Immature natural killer cell (primary cell): Measurements from ENCODE around the gene MAP3K12. TPM values are rescaled to one million over a fixed set of nuclear protein-coding genes. Genes with fewer than 3 reads are reported as not detected.
A peak's percentile ranks its signal among the peaks of the same experiment; 100 is the strongest.
"Not testable (repeated sequence)": the region's sequence is repeated elsewhere in the genome, so short reads cannot be mapped to it uniquely, and the experiment has no call there.

Experiments used
- DNase-seq, 3 donors: peaks; one replicate each; pipeline ENCODE4 v3.0.0; 2022; ENCODE audit warnings: mixed read lengths in 1 of 3
- H3K27ac Mint-ChIP-seq, 6 donors: one replicate each; pipeline ENCODE4 v1.8.0; 2020; ENCODE audit warnings: mixed read lengths in 6 of 6, mild to moderate bottlenecking in 5 of 6, inconsistent platforms in 4 of 6, moderate library complexity in 3 of 6
- H3K27me3 Mint-ChIP-seq, 3 donors: one replicate each; pipeline ENCODE4 v1.8.0; 2020 to 2021; ENCODE audit warnings: low read depth in 3 of 3, mild to moderate bottlenecking in 3 of 3, mixed read lengths in 3 of 3, moderate library complexity in 3 of 3, inconsistent platforms in 1 of 3
- H3K36me3 Mint-ChIP-seq, 3 donors: one replicate each; pipeline ENCODE4 v1.8.0; 2020; ENCODE audit warnings: mixed read lengths in 3 of 3, inconsistent platforms in 2 of 3, mild to moderate bottlenecking in 2 of 3
- H3K4me1 Mint-ChIP-seq, 2 donors: one replicate each; pipeline ENCODE4 v1.8.0; 2020; ENCODE audit warnings: inconsistent platforms in 2 of 2, mild to moderate bottlenecking in 2 of 2, mixed read lengths in 2 of 2, moderate library complexity in 1 of 2
- H3K4me3 Mint-ChIP-seq, 5 donors: one replicate each; pipeline ENCODE4 v1.8.0; 2020; ENCODE audit warnings: mild to moderate bottlenecking in 5 of 5, mixed read lengths in 5 of 5, inconsistent platforms in 3 of 5, moderate library complexity in 3 of 5
- H3K9me3 Mint-ChIP-seq, 6 donors: one replicate each; pipeline ENCODE4 v1.8.0; 2020; ENCODE audit warnings: mild to moderate bottlenecking in 6 of 6, mixed read lengths in 6 of 6, inconsistent platforms in 4 of 6, moderate library complexity in 3 of 6
- polyA plus RNA-seq, 3 donors: library from polyadenylated mRNA; unstranded; fragments of 300-500 nt; fragmentation: Illumina TruSeq; gene quantifications; one replicate each; pipeline ENCODE4 v1.2.3, GENCODE V29; 2021

Gene MAP3K12
- polyA plus RNA-seq, 3 donors from 2014 or later = 1.2 to 2.7 TPM; not detected in 1

- H3K36me3 Mint-ChIP-seq = peaks cover 12 to 23% (median 19%) of the 10 kb centered on the region in 3 donors
- DNase-seq = peak; percentile 97 to 98 (median 98)
- H3K27ac Mint-ChIP-seq = peak within 1 kb of the TSS; percentile 61 to 99 (median 97)
- no peaks in the 10 kb centered on the region for H3K9me3 Mint-ChIP-seq
- peak within 1 kb of the TSS; percentile 95 to 99 (median 99) for H3K4me3 Mint-ChIP-seq
- H3K27me3 Mint-ChIP-seq = peaks cover 4 to 10% (median 7%) of the 10 kb centered on the region in 3 donors
- peaks cover 29 to 45% of the 10 kb centered on the region in 2 donors for H3K4me1 Mint-ChIP-seq
Observed at GRCh38 chr12:53451661-53452158, 47.5 kb downstream of the MAP3K12 start, which contains the start of gene PCBP2. Gene PCBP2, plus strand, starts transcription at chr12:53452102. Its CDS starts 2,699 bp downstream, at chr12:53454801.

- Mint-ChIP-seq H3K27ac (no peak overlapping the region), H3K4me3 (no peak overlapping the region), H3K9me3 (no peaks in the 10 kb centered on the region), H3K4me1 (peaks cover 35 to 50% of the 10 kb centered on the region in 2 donors), H3K36me3 (peaks cover 11 to 19% (median 15%) of the 10 kb centered on the region in 3 donors), H3K27me3 (peaks cover 4 to 10% (median 7%) of the 10 kb centered on the region in 3 donors)
- DNase-seq = no peak
Observed at GRCh38 chr12:53450936-53451335, 48.3 kb downstream of the MAP3K12 start.

GRCh38 chr12:53444593-53445325 is 54.5 kb downstream of the MAP3K12 start:
- DNase-seq, H3K9me3 Mint-ChIP-seq, H3K27me3 Mint-ChIP-seq: not testable (repeated sequence)
- peak overlapping the region in 1 of 5 donors; percentile 38 for H3K4me3 Mint-ChIP-seq
- peaks cover 48 to 59% of the 10 kb centered on the region in 2 donors for H3K4me1 Mint-ChIP-seq
- H3K27ac Mint-ChIP-seq = peak overlapping the region in 3 of 6 donors; percentile 9 to 35 (median 13)
- H3K36me3 Mint-ChIP-seq = peaks cover 3 to 18% (median 5%) of the 10 kb centered on the region in 3 donors

GRCh38 chr12:53443955-53444354 is 55.3 kb downstream of the MAP3K12 start:
- Mint-ChIP-seq H3K27ac (peak overlapping the region in 5 of 6 donors; percentile 38 to 62 (median 57)), H3K36me3 (peaks cover 3 to 18% (median 5%) of the 10 kb centered on the region in 3 donors), H3K4me3 (peak overlapping the region; percentile 40 to 60 (median 58)), H3K4me1 (peaks cover 48 to 59% of the 10 kb centered on the region in 2 donors), H3K9me3 (no peaks in the 10 kb centered on the region), H3K27me3 (peaks cover 0 to 7% (median 0%) of the 10 kb centered on the region in 3 donors)
- no peak for DNase-seq

GRCh38 chr12:53441040-53441833 is 58.0 kb downstream of the MAP3K12 start, which contains the start of gene PRR13:
Gene PRR13, plus strand, starts transcription at chr12:53441734. Its CDS starts 981 bp downstream, at chr12:53442715.
- peaks cover 3 to 14% (median 5%) of the 10 kb centered on the region in 3 donors for H3K36me3 Mint-ChIP-seq
- no peaks in the 10 kb centered on the region for H3K9me3 Mint-ChIP-seq
- peak; percentile 95 to 98 (median 97) for DNase-seq
- peaks cover 0 to 7% (median 0%) of the 10 kb centered on the region in 3 donors for H3K27me3 Mint-ChIP-seq
- H3K4me3 Mint-ChIP-seq = peak within 1 kb of the TSS; percentile 92 to 99 (median 96)
- H3K4me1 Mint-ChIP-seq = peaks cover 43 to 54% of the 10 kb centered on the region in 2 donors
- H3K27ac Mint-ChIP-seq = peak within 1 kb of the TSS; percentile 89 to 97 (median 94)

- H3K4me3 Mint-ChIP-seq = peak overlapping the region; percentile 5 to 71 (median 41)
- peaks cover 33 to 37% of the 10 kb centered on the region in 2 donors for H3K4me1 Mint-ChIP-seq
- not testable (repeated sequence) for H3K9me3 Mint-ChIP-seq, H3K36me3 Mint-ChIP-seq, DNase-seq, H3K27me3 Mint-ChIP-seq
- H3K27ac Mint-ChIP-seq = peak overlapping the region in 1 of 6 donors; percentile 73
Observed at GRCh38 chr12:53439582-53439981, 59.7 kb downstream of the MAP3K12 start.

- not testable (repeated sequence) for H3K4me3 Mint-ChIP-seq, H3K27ac Mint-ChIP-seq, H3K27me3 Mint-ChIP-seq, H3K36me3 Mint-ChIP-seq, H3K4me1 Mint-ChIP-seq, H3K9me3 Mint-ChIP-seq, DNase-seq
Observed at GRCh38 chr12:53435326-53435725, 63.9 kb downstream of the MAP3K12 start.

- Mint-ChIP-seq H3K9me3 (no peaks in the 10 kb centered on the region), H3K27me3 (peaks cover 0 to 3% (median 0%) of the 10 kb centered on the region in 3 donors), H3K4me3 (no peak overlapping the region), H3K36me3 (no peaks in the 10 kb centered on the region), H3K4me1 (no peaks in the 10 kb centered on the region), H3K27ac (no peak overlapping the region)
- no peak for DNase-seq
Observed at GRCh38 chr12:53431187-53431586, 68.1 kb downstream of the MAP3K12 start.

- H3K36me3 Mint-ChIP-seq = no peaks in the 10 kb centered on the region
- no peaks in the 10 kb centered on the region for H3K4me1 Mint-ChIP-seq
- H3K27ac Mint-ChIP-seq = no peak overlapping the region
- H3K9me3 Mint-ChIP-seq = no peaks in the 10 kb centered on the region
- H3K27me3 Mint-ChIP-seq = peaks cover 0 to 2% (median 0%) of the 10 kb centered on the region in 3 donors
- DNase-seq = no peak
- no peak overlapping the region for H3K4me3 Mint-ChIP-seq
Observed at GRCh38 chr12:53430116-53430515, 69.1 kb downstream of the MAP3K12 start.

Other genes with a start within 250 kb of the MAP3K12 start
- gene ESPL1, start 231.2 kb downstream of the MAP3K12 start, polyA plus RNA-seq = under 1 TPM in 1 of 3 donors, not detected in 2; 0.53 TPM
- gene PFDN5, start 203.9 kb downstream of the MAP3K12 start, polyA plus RNA-seq = 1,000 to 10,000 TPM in 1 of 3 donors, 100 to 1,000 TPM in 2; 829 to 1,850 (median 845) TPM
- gene MYG1, start 199.8 kb downstream of the MAP3K12 start, polyA plus RNA-seq = 10 to 100 TPM; 51.3 to 78.7 (median 64.0) TPM
- 10 to 100 TPM; 27.5 to 46.8 (median 46.0) TPM for gene AAAS, start 177.8 kb downstream of the MAP3K12 start, polyA plus RNA-seq
- gene SP7, start 163.1 kb downstream of the MAP3K12 start, polyA plus RNA-seq = not detected
- 10 to 100 TPM in 1 of 3 donors, 1 to 10 TPM in 2; 3.4 to 12.2 (median 4.8) TPM for gene SP1, start 119.3 kb downstream of the MAP3K12 start, polyA plus RNA-seq
- gene AMHR2, start 75.6 kb downstream of the MAP3K12 start, polyA plus RNA-seq = under 1 TPM in 1 of 3 donors, not detected in 2; 0.19 TPM
- gene PRR13, start 57.7 kb downstream of the MAP3K12 start, polyA plus RNA-seq = 1,000 to 10,000 TPM in 1 of 3 donors, 100 to 1,000 TPM in 2; 527 to 1,019 (median 714) TPM
- gene PCBP2, start 47.4 kb downstream of the MAP3K12 start, polyA plus RNA-seq = 100 to 1,000 TPM in 1 of 3 donors, 10 to 100 TPM in 2; 79.2 to 102 (median 92.2) TPM
- gene TARBP2, start 1.8 kb upstream of the MAP3K12 start, polyA plus RNA-seq = 10 to 100 TPM; 11.5 to 28.9 (median 28.8) TPM
- not detected for gene NPFF, start 8.0 kb upstream of the MAP3K12 start, polyA plus RNA-seq
- 10 to 100 TPM; 17.6 to 23.9 (median 17.7) TPM for gene ATF7, start 126.9 kb upstream of the MAP3K12 start, polyA plus RNA-seq
- gene ATP5MC2, start 176.6 kb upstream of the MAP3K12 start, polyA plus RNA-seq = 100 to 1,000 TPM; 383 to 495 (median 467) TPM
- 100 to 1,000 TPM in 2 of 3 donors, 10 to 100 TPM in 1; 81.7 to 110 (median 100) TPM for gene CALCOCO1, start 228.0 kb upstream of the MAP3K12 start, polyA plus RNA-seq